Fibroblast of pulmonary artery (primary cell): Measurements from ENCODE around the gene SYNC.

Experiments used
- DNase-seq: peaks from one replicate; pipeline ENCODE4 v3.0.0-alpha.2; 2010; ENCODE audit warnings: low read depth
- H3K4me3 ChIP-seq: replicated peaks from 2 replicates; pipeline ENCODE4 v1.5.1; 2011; ENCODE audit warnings: low read depth, mild to moderate bottlenecking, control low read depth, low read length, moderate library complexity
- TF ChIP-seq, protein P1 (sequence below): IDR thresholded peaks from 2 replicates; pipeline ENCODE4 v1.5.1; 2011; ENCODE audit warnings: mild to moderate bottlenecking, control low read depth, low read length, inconsistent platforms; ENCODE audit errors: missing control alignments

SYNC gene

DNA sequence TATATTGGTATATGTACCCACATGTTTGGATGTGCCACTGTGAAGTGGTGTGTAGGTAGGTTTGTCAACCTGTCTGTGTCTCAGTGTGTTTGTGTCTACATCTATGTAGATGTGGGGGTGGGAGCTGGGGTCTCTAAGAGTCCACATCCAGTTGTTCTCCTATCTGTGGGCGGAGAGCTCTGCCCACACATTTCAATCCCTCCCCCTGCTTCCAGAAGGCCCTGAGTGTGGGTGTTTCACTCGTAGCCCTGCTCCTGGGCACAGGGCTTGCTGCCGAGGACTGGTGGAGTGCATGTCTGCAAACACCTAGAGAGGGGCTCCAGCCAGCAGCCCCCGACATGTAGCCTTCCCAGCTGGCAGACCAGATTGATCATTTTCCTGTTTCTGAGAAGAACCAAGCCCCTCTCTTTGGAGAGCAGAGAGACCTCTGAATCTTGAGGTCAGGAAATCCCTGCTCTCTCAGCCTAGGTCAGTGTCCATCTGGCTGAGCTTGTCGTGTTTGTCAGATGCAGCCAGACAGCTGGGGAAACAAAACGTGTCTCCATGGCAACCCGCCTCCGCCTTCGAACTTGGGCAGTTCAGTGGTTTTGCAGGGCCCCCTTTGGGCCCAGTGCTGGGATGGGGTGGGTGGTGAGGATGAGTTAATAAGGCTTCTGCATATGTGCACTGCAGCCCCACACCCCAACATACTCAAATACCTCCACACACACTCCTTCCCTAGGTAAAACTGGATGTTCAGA, 31.2 kb upstream of the SYNC start:
- no peak for DNase-seq
- TF ChIP-seq, protein P1, sequence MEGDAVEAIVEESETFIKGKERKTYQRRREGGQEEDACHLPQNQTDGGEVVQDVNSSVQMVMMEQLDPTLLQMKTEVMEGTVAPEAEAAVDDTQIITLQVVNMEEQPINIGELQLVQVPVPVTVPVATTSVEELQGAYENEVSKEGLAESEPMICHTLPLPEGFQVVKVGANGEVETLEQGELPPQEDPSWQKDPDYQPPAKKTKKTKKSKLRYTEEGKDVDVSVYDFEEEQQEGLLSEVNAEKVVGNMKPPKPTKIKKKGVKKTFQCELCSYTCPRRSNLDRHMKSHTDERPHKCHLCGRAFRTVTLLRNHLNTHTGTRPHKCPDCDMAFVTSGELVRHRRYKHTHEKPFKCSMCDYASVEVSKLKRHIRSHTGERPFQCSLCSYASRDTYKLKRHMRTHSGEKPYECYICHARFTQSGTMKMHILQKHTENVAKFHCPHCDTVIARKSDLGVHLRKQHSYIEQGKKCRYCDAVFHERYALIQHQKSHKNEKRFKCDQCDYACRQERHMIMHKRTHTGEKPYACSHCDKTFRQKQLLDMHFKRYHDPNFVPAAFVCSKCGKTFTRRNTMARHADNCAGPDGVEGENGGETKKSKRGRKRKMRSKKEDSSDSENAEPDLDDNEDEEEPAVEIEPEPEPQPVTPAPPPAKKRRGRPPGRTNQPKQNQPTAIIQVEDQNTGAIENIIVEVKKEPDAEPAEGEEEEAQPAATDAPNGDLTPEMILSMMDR = no peak
- no peak overlapping the region for H3K4me3 ChIP-seq

- DNase-seq = no peak
- H3K4me3 ChIP-seq = no peak overlapping the region
- TF ChIP-seq, protein P1 = no peak
These were observed 26.9 kb upstream of the SYNC start for GRCh38 chr1:32729254-32730046.

DNA sequence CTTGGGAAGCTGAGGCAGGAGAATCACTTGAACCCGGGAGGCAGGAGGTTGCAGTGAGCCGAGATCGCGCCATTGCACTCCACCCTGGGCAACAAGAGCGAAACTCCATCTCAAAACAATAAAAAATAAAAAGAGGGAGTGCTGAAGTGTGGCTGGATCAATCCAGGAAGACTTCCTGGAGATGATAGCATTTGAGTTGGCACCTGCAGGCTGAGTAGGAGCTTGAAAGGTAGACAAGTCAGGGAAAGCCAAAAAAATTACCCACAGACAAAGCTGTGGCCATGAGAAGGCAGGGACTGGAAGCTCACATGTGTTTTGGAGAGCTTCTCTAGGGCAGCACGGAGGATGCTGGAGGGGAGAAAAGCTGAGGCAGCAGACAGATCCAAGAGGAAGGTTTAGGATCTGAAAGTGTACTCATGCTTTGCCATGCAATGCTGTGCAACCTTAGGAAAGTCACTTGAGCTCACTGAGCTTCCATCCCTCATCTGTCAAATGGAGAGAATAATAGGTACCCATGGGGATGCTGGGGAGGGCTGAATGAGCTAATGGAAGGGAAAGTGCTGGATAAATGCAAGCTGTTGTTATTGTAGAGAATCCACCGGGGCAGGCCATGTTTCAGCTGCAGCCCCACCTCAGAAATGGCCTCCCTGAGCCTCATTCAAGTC, 26.0 kb upstream of the SYNC start:
- TF ChIP-seq, protein P1 = no peak
- no peak overlapping the region for H3K4me3 ChIP-seq
- no peak for DNase-seq

- DNase-seq = no peak
- TF ChIP-seq, protein P1 = no peak
- no peak overlapping the region for H3K4me3 ChIP-seq
These were observed 25.3 kb upstream of the SYNC start for GRCh38 chr1:32727876-32728275.

- H3K4me3 ChIP-seq = no peak overlapping the region
- DNase-seq = no peak
- TF ChIP-seq, protein P1 = no peak
These were observed 23.0 kb upstream of the SYNC start for GRCh38 chr1:32725615-32725982.

GRCh38 chr1:32724678-32725614, 22.4 kb upstream of the SYNC start:
- TF ChIP-seq, protein P1 = no peak
- peak; percentile 93 for DNase-seq
- no peak overlapping the region for H3K4me3 ChIP-seq
